Effector memory CD4-positive, alpha-beta T cell (primary cell): ENCODE data around the gene CCPG1.
"Not testable (repeated sequence)": the region's sequence is repeated elsewhere in the genome, so short reads cannot be mapped to it uniquely, and the experiment has no call there.

ENCODE experiments used
- DNase-seq, 3 donors: peaks; one replicate each; pipeline ENCODE4 v3.0.0-alpha.2; 2020
- H3K27ac ChIP-seq: 2 replicates; pipeline ENCODE4 v1.7.0; 2013; ENCODE audit warnings: mild to moderate bottlenecking, low read length, moderate library complexity; ENCODE audit not compliant: insufficient read depth, poor library complexity, severe bottlenecking
- H3K27me3 ChIP-seq: replicated peaks from 2 replicates; pipeline ENCODE4 v1.7.0; 2013; ENCODE audit warnings: mild to moderate bottlenecking, low read length; ENCODE audit not compliant: insufficient read depth, control insufficient read depth, poor library complexity, severe bottlenecking
- H3K36me3 ChIP-seq: 2 replicates; pipeline ENCODE4 v1.7.0; 2013; ENCODE audit warnings: mild to moderate bottlenecking, low read length, moderate library complexity; ENCODE audit not compliant: control insufficient read depth, insufficient read depth
- H3K4me1 ChIP-seq: 2 replicates; pipeline ENCODE4 v1.7.0; 2013; ENCODE audit warnings: low read length, mild to moderate bottlenecking; ENCODE audit not compliant: control insufficient read depth, insufficient read depth, poor library complexity, severe bottlenecking
- H3K4me3 ChIP-seq: 2 replicates; pipeline ENCODE4 v1.7.0; 2013; ENCODE audit warnings: low read length, low read depth, mild to moderate bottlenecking; ENCODE audit not compliant: insufficient read depth, poor library complexity, severe bottlenecking
- H3K9me3 ChIP-seq: 2 replicates; pipeline ENCODE4 v1.7.0; 2013; ENCODE audit warnings: mild to moderate bottlenecking, low read length, moderate library complexity; ENCODE audit not compliant: control insufficient read depth
- total RNA-seq, 3 donors: gene quantifications; one replicate each; lab custom pipeline; 2026; lab: John Stamatoyannopoulos, UW

Gene CCPG1
- total RNA-seq = 7.7 to 15.6 (median 15.1) reads per million in 3 donors

- H3K4me1 ChIP-seq = peaks cover 7% of the 10 kb centered on the region
- H3K36me3 ChIP-seq = no peaks in the 10 kb centered on the region
- H3K27ac ChIP-seq = peak within 1 kb of the TSS; percentile 80
- DNase-seq = peak; percentile 85 to 88 (median 86)
- no peaks in the 10 kb centered on the region for H3K27me3 ChIP-seq
- peak within 1 kb of the TSS; percentile 81 for H3K4me3 ChIP-seq
- H3K9me3 ChIP-seq = no peaks in the 10 kb centered on the region
Observed at GRCh38 chr15:55408012-55408928, at the start of gene CCPG1, which contains the start of gene PIERCE2. Gene CCPG1, minus strand, starts transcription at chr15:55408359. Its CDS starts 18,935 bp downstream, at chr15:55389424. Gene PIERCE2, plus strand, starts transcription at chr15:55408495. Its CDS starts 274 bp downstream, at chr15:55408769.

- no peaks in the 10 kb centered on the region for H3K9me3 ChIP-seq
- H3K4me3 ChIP-seq = no peak overlapping the region
- H3K4me1 ChIP-seq = no peaks in the 10 kb centered on the region
- H3K27ac ChIP-seq = no peak overlapping the region
- DNase-seq = no peak
- no peaks in the 10 kb centered on the region for H3K36me3 ChIP-seq
- no peaks in the 10 kb centered on the region for H3K27me3 ChIP-seq
Observed at GRCh38 chr15:55457401-55458022, 49.4 kb upstream of the CCPG1 start.

- H3K27me3 ChIP-seq, H3K36me3 ChIP-seq, H3K27ac ChIP-seq, H3K4me1 ChIP-seq, DNase-seq, H3K9me3 ChIP-seq, H3K4me3 ChIP-seq: not testable (repeated sequence)
Observed at GRCh38 chr15:55447030-55447394, 38.9 kb upstream of the CCPG1 start.

GRCh38 chr15:55446379-55447029, 38.3 kb upstream of the CCPG1 start:
- not testable (repeated sequence) for H3K4me3 ChIP-seq, H3K4me1 ChIP-seq, H3K27ac ChIP-seq, DNase-seq, H3K36me3 ChIP-seq, H3K9me3 ChIP-seq, H3K27me3 ChIP-seq

GRCh38 chr15:55445936-55446335, 37.8 kb upstream of the CCPG1 start:
- not testable (repeated sequence) for H3K36me3 ChIP-seq, H3K4me1 ChIP-seq, DNase-seq, H3K27me3 ChIP-seq, H3K4me3 ChIP-seq, H3K9me3 ChIP-seq, H3K27ac ChIP-seq

GRCh38 chr15:55443141-55443540, 35.0 kb upstream of the CCPG1 start:
- H3K4me3 ChIP-seq, H3K4me1 ChIP-seq, H3K9me3 ChIP-seq, DNase-seq, H3K27ac ChIP-seq, H3K27me3 ChIP-seq, H3K36me3 ChIP-seq: not testable (repeated sequence)

GRCh38 chr15:55434989-55435825, 27.0 kb upstream of the CCPG1 start:
- no peak for DNase-seq
- Histone ChIP-seq H3K9me3 (no peaks in the 10 kb centered on the region), H3K4me3 (no peak overlapping the region), H3K4me1 (no peaks in the 10 kb centered on the region), H3K27me3 (no peaks in the 10 kb centered on the region), H3K27ac (no peak overlapping the region), H3K36me3 (no peaks in the 10 kb centered on the region)

GRCh38 chr15:55422089-55422488, 13.9 kb upstream of the CCPG1 start:
- no peak for DNase-seq
- Histone ChIP-seq H3K36me3 (no peaks in the 10 kb centered on the region), H3K4me1 (no peaks in the 10 kb centered on the region), H3K9me3 (no peaks in the 10 kb centered on the region), H3K27ac (no peak overlapping the region), H3K4me3 (no peak overlapping the region), H3K27me3 (no peaks in the 10 kb centered on the region)

GRCh38 chr15:55420171-55420866, 12.2 kb upstream of the CCPG1 start:
- no peak for DNase-seq
- no peak overlapping the region for H3K27ac ChIP-seq

More at GRCh38 chr15:55420171-55420866, 12.2 kb upstream of the CCPG1 start:
- H3K27me3 ChIP-seq = no peaks in the 10 kb centered on the region
- H3K4me3 ChIP-seq = no peak overlapping the region
- no peaks in the 10 kb centered on the region for H3K9me3 ChIP-seq
- H3K4me1 ChIP-seq = no peaks in the 10 kb centered on the region
- H3K36me3 ChIP-seq = no peaks in the 10 kb centered on the region
